ENCODE results near the gene IDI2. TPM values are rescaled to one million over a fixed set of nuclear protein-coding genes. Genes with fewer than 3 reads are reported as not detected.

Gene IDI2
- total RNA-seq, 1 experiment from 2014 or later = not detected

DNA sequence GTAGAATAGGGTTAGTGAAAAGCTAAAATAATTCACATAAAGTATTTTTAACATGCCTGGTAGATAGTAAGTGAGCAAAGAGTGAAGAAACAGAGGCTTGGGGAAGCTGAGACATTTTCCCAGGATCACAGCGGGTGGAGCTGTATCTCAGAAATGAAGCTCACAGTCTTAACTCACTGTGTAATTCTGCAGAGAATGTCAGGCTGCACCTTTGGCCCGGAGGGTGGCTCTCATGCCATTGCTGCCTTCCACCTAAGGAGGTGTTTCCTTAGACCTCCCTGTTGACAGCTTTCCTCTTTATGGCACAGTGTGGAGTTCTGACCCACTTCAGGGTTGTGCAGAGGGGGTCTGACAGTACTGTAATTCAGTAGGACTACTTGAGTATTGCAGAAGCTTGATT is 40.3 kb downstream of the IDI2 start:
- DNase-seq (ENCODE audit: extremely low read depth, low read depth) = no peak

GRCh38 chr10:983971-984655 is 41.5 kb downstream of the IDI2 start:
- no peak for DNase-seq (ENCODE audit: extremely low read depth, low read depth)

DNA sequence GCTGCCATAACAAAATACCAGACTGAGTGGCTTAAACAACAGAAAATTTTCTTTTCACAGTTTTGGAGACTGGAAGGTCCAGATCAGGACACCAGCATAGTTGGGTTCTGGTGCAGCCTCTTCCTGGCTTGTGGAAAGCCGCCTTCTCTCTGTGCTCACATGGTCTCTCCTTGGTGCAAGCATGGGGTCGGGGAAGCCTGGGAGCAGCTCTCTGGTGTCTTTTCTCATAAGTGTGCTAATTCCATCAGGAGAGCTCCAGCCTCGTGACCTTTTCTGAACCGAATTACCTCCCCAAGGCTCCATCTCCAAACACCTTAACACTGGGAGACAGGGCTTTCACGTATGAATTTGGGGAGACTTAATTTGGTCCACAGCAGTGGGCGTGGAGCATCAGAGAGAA is 42.3 kb downstream of the IDI2 start:
- no peak for DNase-seq (ENCODE audit: extremely low read depth, low read depth)

DNA sequence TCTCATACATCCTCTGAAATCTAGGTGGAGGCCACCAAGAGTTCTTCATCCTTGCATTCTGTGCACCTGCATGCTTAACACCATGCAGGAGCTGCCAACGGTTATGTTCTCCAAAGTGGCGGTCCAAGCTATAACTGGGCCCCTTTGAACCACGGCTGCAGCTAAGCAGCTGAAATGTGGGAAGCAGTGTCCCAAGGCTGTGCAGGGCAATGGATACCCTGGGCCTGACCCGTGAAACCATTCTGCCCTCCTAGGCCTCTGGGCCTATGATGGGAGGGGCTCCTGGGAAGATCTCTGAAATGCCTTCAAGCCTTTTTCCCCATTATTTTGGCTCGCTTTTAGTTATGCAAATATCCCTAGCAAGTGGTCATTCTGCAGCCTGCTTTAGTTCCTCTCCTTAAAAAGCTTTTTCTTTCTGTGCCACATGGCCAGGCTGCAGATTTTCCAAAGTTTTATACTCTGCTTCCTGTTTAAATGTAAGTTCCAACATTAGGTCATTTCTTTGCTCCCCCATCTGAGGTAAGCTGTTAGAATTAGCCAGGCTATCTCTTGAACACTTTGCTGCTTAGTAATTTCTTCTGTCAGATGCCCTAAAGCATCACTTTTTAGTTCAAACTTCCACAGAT is 45.1 kb downstream of the IDI2 start:
- no peak for DNase-seq (ENCODE audit: extremely low read depth, low read depth)

- no peak for DNase-seq (ENCODE audit: extremely low read depth, low read depth)
These were observed 46.7 kb downstream of the IDI2 start for GRCh38 chr10:978826-979421.

DNA sequence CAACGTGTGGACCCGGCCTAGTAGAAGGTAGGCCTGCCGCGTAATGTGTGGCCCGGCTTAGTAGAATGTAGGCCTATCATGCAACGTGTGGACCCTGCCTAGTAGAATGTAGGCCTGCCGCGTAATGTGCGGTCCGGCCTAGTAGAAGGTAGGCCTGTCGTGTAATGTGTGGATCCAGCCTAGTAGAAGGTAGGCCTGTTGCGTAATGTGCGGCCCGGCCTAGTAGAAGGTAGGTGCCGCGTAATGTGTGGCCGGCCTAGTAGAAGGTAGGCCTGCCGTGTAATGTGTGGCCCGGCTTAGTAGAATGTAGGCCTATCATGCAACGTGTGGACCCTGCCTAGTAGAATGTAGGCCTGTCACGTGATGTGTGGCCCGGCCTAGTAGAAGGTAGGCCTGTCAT is 49.3 kb downstream of the IDI2 start:
- DNase-seq (ENCODE audit: extremely low read depth, low read depth) = no peak

DNA sequence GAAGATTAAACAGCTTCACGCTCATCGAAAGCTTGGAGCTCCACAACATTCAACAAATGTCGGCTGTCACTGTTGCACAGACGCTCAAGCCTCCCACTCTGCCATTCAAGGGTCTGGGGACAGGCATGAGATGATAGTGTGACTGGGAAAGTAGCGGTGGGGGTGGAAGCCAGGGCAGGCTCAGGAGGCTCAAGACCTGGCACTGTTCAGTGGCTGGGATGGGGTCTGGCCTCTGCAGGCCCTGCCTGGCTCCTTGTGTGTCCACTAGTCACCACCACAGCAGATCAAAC is 50.9 kb downstream of the IDI2 start:
- DNase-seq (ENCODE audit: extremely low read depth, low read depth) = no peak

GRCh38 chr10:974038-974784 is 51.4 kb downstream of the IDI2 start:
- DNase-seq (ENCODE audit: extremely low read depth, low read depth) = no peak

- no peak for DNase-seq (ENCODE audit: extremely low read depth, low read depth)
These were observed 52.9 kb downstream of the IDI2 start for GRCh38 chr10:972763-973162.

DNA sequence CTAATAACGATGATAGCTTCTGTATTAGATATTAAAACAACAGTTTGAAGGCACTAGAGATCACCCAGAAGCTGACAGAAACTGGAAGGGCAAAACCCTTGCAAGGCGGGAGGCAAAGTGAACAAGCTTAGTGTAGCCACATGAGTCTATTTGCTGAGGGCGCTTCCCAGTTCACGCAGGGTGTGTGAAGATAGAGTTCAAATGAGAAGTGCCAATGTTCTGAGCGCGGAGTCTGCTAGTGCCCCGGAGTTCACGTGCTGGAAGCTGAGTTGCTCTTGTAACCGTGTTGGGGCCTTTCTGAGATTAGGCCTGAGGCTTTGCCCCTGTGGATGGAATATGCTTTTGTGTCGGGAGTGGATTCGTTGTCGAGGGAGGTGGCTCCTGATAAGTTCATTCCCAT is 54.0 kb downstream of the IDI2 start:
- DNase-seq (ENCODE audit: extremely low read depth, low read depth) = no peak

- DNase-seq (ENCODE audit: extremely low read depth, low read depth) = no peak
These were observed 54.5 kb downstream of the IDI2 start for GRCh38 chr10:971150-971542.

GRCh38 chr10:970311-971149 is 55.1 kb downstream of the IDI2 start:
- no peak for DNase-seq (ENCODE audit: extremely low read depth, low read depth)

- no peak for DNase-seq (ENCODE audit: extremely low read depth, low read depth)
These were observed 56.0 kb downstream of the IDI2 start for GRCh38 chr10:969473-970150.

Other genes starting within 250 kb of the IDI2 start
- gene LARP4B, start 94.2 kb downstream of the IDI2 start, total RNA-seq (2014; rRNA removed; shearing (Covaris generic)) = 28.1 and 31.1 TPM in 2 replicates
- gene GTPBP4, start 37.4 kb downstream of the IDI2 start, total RNA-seq (2014; rRNA removed; shearing (Covaris generic)) = 71.4 and 99.0 TPM in 2 replicates
- gene IDI1, start 23.3 kb upstream of the IDI2 start, total RNA-seq (2014; rRNA removed; shearing (Covaris generic)) = 23.9 and 28.3 TPM in 2 replicates
- 2.7 and 4.2 TPM in 2 replicates for gene WDR37, start 30.5 kb upstream of the IDI2 start, total RNA-seq (2014; rRNA removed; shearing (Covaris generic))